GM10248 (cell line): Measurements from ENCODE around the gene TEX22.

Experiments used
- CTCF ChIA-PET: fragments of 300-600 bp; sonication (Branson Sonifier 250); formaldehyde crosslinking; extraction: SDS; loops from one replicate; lab custom pipeline; 2021; ENCODE audit warnings: antibody characterized with exemption; lab: Yijun Ruan, JAX
- POLR2A ChIA-PET: fragments of 350-650 bp; sonication (Branson Sonifier 250); formaldehyde crosslinking; extraction: SDS; loops from one replicate; lab custom pipeline; 2020; ENCODE audit warnings: antibody characterized with exemption; lab: Yijun Ruan, JAX
- DNase-seq: peaks from one replicate; pipeline ENCODE4 v3.0.0; 2012; ENCODE audit errors: extremely low spot score
- CTCF ChIP-seq: IDR thresholded peaks from 2 replicates; pipeline ENCODE4 v1.5.1; 2012; ENCODE audit warnings: mild to moderate bottlenecking, low read depth; ENCODE audit errors: extremely low read depth, missing control alignments, control extremely low read depth

Gene TEX22

DNA sequence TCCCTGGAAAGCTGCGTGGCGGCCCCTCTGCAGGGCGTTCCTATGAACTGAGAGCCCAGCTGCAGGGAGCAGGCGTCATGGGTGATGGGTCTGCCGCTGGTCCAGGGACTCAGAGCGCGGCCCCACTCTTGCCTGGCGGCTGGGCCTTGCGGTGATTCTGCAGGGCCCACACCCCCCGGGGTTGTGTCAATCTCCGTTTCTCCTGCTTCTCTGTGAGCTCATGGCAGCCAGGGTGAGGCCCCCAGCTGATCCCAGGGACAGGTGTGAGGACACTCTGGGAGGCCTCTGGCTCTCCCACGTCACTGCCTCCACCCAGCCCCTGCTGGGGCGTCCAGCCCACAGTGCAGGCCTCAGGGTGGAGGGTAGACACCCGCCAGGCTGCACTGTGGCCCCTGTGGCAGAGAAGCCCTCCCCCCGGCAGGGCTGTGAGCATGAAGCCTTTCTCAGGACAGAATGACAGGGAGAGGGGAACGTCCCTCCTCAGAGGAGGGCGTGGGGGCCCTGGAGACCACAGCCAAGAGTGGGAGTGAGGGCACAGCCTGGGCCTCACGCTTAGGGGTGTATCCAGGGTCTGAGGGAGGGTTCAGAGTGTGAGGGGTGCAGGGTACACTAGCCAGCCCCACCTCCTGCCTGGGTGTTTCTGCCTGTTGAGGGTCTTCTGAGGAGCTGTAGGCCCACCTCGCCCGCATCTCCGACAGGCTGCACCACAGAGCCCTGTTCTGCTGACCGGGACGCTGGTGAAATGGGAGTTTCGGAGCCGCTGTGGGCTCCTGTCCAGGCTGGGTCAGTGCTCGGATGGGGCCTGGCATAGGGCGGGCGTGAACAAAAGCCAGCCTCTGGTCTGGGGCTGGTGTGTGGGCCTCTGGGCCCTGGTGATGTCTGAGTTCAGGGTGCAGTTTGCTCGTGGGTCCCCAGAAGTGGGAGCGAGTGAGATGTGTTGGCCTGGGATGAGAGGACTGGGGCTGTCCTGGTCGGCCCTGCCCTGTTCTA lies 49.6 kb downstream of the TEX22 start:
- no peak for DNase-seq
- TF ChIP-seq CTCF, result no peak
- CTCF ChIA-PET, result interaction anchor here (0.7 to 2.3 kb wide), 16 partner anchors 9 to 358 kb away, joined by 3 to 9 read pairs (median 4); no protein-coding TSS in a partner anchor
- POLR2A ChIA-PET, result no interaction called here

DNA sequence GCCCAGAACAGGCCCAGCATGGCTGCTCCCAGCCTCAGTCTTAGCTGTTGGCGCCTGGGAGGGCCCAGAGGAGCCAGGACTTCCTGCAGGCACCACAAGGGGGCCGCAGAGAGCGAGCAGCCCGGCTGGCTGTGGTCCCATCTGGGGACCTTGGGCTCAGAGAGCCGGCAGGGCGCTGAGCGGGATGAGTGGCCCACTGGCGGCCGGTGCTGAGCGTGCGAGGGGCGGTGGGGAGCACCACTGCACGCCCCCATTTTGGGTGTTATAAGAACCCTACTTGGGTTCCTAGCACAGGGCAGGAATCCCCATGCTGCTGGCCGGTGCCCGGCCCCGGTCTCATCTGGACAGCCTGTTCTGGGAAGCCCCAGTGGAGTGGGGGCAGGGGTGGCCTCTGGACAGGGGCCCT lies 50.4 kb downstream of the TEX22 start:
- peak; percentile 85 for DNase-seq
- CTCF ChIA-PET, result interaction anchor here (0.7 to 2.1 kb wide), 14 partner anchors 8 to 359 kb away, joined by 3 to 9 read pairs (median 4); no protein-coding TSS in a partner anchor

DNA sequence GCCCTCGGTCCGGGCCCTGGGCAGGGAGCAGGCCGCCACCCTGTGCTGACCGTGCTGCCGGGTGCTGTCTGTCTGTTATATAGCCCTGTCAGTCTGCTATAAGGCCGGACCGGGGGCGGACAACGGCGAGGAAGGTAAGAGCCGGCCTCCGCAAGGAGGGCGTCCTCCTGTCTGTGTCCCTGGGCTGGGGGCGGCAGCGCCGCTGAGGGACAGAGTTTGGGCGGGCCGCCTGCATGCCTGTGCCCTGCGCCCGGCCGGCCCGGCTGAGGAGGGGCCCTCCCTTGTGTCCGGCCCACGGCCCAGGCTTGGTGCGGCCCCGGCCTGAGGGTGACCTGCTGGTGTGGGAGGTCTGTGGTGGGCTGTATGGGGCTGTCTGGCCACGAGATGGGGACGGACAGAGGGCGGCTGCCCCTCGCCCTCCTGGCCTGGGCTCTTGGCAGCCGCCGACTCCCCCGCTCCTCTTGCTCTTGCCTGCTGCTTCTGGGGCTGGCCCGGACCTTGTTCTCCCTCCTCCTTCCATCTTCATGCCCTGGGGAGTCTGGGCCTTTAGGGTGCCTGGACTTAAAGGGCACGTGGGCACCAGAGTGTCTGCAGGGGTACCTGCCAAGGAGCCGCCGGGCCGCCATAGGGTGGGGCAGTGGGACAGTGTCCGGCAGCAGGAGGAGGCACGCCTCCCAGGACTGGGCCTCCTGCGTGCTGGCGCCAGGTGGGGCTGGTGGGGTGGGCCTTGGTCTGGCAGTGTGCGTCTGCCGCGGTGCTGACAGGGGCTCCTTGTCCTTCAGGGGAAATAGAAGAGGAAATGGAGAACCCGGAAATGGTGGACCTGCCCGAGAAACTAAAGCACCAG lies 51.2 kb downstream of the TEX22 start:
- POLR2A ChIA-PET, result no interaction called here
- CTCF ChIA-PET, result no interaction called here

More for the DNA sequence above, 50.4 kb downstream of the TEX22 start:
- peak; percentile 74 for TF ChIP-seq CTCF
- POLR2A ChIA-PET, result no interaction called here

DNA sequence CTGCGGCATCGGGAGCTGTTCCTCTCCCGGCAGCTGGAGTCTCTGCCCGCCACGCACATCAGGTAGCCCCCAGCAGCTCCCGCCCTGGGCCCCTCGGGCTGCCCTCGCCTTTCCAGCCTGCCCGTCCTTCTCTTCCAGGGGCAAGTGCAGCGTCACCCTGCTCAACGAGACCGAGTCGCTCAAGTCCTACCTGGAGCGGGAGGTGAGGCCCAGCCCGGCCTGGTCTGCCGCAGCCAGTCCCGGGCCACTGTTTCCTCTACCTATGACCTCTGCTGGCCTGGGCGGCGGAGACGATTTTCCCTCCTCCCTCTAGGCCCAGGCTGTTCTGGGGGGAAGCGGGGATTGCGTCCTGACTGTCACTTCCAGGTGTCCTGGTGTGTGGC lies 51.8 kb downstream of the TEX22 start:
- ChIA-PET CTCF (no interaction called here), POLR2A (no interaction called here)
- no peak for DNase-seq
- no peak for TF ChIP-seq CTCF

More for the DNA sequence above, 51.2 kb downstream of the TEX22 start:
- no peak for TF ChIP-seq CTCF
- DNase-seq, result no peak

GRCh38 chr14:105450864-105451720 lies 52.8 kb downstream of the TEX22 start:
- ChIA-PET POLR2A (no interaction called here), CTCF (interaction anchor here (0.9 to 1.6 kb wide), 3 partner anchors 26 to 80 kb away, joined by 3 to 5 read pairs (median 4); no protein-coding TSS in a partner anchor)
- TF ChIP-seq CTCF, result no peak

More at GRCh38 chr14:105450864-105451720, 52.8 kb downstream of the TEX22 start:
- DNase-seq, result no peak
